Progenitor cell of endocrine pancreas (in vitro differentiated cells): ENCODE results near the gene ZNF740. TPM values are rescaled to one million over a fixed set of nuclear protein-coding genes. Genes with fewer than 3 reads are reported as not detected.

Source experiments
- DNase-seq: peaks from one replicate; pipeline ENCODE4 v3.0.0; 2021; ENCODE audit warnings: low spot score; ENCODE audit not compliant: unreplicated experiment
- H3K27ac Mint-ChIP-seq: 2 replicates; pipeline ENCODE4 v1.8.0; 2021; ENCODE audit warnings: mild to moderate bottlenecking, moderate library complexity, mixed read lengths
- H3K27me3 Mint-ChIP-seq: 2 replicates; pipeline ENCODE4 v1.8.0; 2021; ENCODE audit warnings: mixed read lengths
- H3K36me3 Mint-ChIP-seq: 2 replicates; pipeline ENCODE4 v1.8.0; 2022; ENCODE audit warnings: mixed read lengths; ENCODE audit not compliant: insufficient read depth
- H3K4me1 Mint-ChIP-seq: 2 replicates; pipeline ENCODE4 v1.8.0; 2021; ENCODE audit warnings: low read depth, mixed read lengths
- H3K4me3 Mint-ChIP-seq: 2 replicates; pipeline ENCODE4 v1.8.0; 2021; ENCODE audit warnings: low read depth, mild to moderate bottlenecking, moderate library complexity, mixed read lengths
- H3K9me3 Mint-ChIP-seq: 2 replicates; pipeline ENCODE4 v1.8.0; 2021; ENCODE audit warnings: low read depth, mixed read lengths
- total RNA-seq: library from RNA; stranded (reverse); gene quantifications from 2 replicates; pipeline ENCODE4 v1.2.1, GENCODE V29; 2021
- TF ChIP-seq, protein P1 (sequence below): fragments of 200-600 bp; sonication (generic); IDR thresholded peaks from one replicate; pipeline ENCODE4 v1.5.0; 2021; ENCODE audit warnings: antibody characterized with exemption, mild to moderate bottlenecking; ENCODE audit not compliant: unreplicated experiment

Gene ZNF740
- total RNA-seq, 1 donor from 2014 or later = 75.7 TPM

DNA sequence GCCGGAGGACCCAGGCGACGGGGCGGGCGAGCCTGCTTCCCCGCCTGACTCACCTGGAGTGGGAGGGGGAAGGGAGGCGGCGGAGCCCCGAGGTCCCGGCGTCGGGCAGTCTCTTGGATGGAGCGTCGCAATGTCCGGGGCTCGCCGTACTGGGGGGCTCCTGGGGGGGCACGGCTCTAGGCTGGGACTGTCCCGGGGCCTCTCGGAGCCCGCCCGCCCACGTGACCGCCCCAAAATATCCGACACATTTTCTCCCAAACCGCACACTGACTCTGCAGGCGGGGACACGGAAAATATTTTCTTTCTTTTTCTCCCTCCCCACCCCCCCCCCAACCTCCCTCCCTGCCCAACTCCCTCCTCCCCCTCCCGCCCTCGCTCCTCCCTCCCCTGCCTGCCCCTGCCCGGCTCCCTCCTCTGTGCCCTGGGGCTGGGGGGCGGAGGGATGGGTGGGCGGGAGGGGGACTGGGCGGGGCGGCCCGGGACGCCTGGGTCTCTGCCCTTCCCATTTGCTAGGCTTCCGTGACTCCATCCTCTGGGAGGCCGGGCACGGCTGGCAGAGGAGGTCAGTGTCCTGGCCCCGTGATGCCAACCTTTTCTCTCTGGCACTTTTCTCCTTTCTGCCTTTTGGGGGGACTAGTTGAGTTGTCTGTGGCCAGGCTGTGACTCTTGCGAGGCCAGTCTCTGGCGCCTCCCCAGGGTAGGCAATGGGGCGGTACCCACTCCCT, 51.6 kb downstream of the ZNF740 start, which contains the start of gene RARG:
TSS of gene RARG (minus strand) at position 289 of the 725 bp plus-strand sequence. CDS start 4,664 bp downstream, outside the sequence.
- Mint-ChIP-seq H3K4me1 (peaks cover 17% of the 10 kb centered on the region), H3K4me3 (peak within 1 kb of the TSS; percentile 66), H3K27ac (peak within 1 kb of the TSS; percentile 24), H3K9me3 (no peaks in the 10 kb centered on the region), H3K27me3 (peaks cover 66% of the 10 kb centered on the region), H3K36me3 (no peaks in the 10 kb centered on the region)
- no peak for DNase-seq
- TF ChIP-seq, protein P1, sequence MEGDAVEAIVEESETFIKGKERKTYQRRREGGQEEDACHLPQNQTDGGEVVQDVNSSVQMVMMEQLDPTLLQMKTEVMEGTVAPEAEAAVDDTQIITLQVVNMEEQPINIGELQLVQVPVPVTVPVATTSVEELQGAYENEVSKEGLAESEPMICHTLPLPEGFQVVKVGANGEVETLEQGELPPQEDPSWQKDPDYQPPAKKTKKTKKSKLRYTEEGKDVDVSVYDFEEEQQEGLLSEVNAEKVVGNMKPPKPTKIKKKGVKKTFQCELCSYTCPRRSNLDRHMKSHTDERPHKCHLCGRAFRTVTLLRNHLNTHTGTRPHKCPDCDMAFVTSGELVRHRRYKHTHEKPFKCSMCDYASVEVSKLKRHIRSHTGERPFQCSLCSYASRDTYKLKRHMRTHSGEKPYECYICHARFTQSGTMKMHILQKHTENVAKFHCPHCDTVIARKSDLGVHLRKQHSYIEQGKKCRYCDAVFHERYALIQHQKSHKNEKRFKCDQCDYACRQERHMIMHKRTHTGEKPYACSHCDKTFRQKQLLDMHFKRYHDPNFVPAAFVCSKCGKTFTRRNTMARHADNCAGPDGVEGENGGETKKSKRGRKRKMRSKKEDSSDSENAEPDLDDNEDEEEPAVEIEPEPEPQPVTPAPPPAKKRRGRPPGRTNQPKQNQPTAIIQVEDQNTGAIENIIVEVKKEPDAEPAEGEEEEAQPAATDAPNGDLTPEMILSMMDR = no peak

DNA sequence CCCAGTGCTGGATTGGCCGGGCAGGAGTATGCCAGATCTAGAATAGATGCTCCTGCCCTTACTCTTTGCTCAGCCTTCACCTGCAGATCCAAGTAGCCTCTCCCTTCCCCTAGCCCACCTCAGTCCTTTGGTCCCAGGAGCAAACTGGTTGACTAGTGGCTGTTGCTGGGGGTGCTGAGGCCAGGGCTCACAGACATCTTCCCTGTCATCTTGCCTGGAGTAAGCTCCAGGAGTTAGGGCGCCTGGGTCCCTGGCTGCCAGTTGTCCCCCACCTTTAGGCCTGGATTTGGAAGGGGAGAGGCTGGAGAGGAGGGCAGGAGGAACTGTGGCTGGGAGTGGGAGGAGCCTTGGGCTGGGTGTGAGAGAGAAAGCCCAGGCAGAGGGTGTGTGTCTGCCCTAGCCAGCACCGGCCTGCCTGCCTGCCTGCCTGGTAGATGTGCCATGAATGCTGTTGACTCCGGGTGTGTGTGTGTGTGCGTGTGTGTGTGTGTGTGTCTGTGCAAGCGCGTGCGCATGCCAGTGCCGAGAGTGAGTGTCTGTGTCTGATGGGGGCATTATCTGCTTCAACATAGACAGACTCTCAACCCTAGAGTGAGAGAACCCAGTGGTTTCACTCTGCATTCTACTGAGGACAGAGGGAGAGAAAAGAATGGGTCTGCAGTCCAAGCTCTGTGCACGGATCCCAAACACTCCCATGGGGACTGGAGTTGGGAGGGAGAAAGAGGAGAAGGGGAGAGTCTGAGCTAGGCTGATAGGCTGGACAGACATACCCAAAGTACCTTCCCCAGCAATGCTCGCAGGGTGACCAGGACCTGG, 52.3 kb downstream of the ZNF740 start:
- H3K27ac Mint-ChIP-seq = peak overlapping the region; percentile 24
- TF ChIP-seq, protein P1 = no peak
- H3K36me3 Mint-ChIP-seq = no peaks in the 10 kb centered on the region
- H3K9me3 Mint-ChIP-seq = no peaks in the 10 kb centered on the region
- H3K4me3 Mint-ChIP-seq = peak overlapping the region; percentile 66
- H3K27me3 Mint-ChIP-seq = peaks cover 68% of the 10 kb centered on the region
- no peak for DNase-seq
- peaks cover 17% of the 10 kb centered on the region for H3K4me1 Mint-ChIP-seq

DNA sequence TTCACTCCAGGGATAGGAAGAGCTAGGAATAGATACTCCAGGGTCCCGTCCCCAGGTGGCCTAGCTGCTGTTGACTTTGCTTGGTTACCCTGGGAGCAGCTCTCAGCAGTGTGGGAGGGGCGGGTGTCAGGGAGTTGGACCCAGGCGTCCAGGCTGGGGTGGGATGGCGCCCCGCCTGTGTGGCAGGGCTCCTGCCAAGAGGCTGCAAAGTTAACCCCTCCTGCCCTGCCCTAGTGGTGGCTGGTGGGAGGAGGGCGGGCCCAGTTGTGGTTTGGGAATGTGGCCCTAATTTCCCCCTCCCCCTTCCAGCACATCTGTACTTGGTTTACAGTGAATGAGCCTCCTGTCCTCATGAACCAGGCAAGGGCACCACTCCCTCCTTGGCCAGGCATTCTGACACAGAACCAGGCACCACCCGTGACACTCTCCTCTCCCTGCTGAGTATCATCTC, 53.2 kb downstream of the ZNF740 start:
- DNase-seq = no peak
- Mint-ChIP-seq H3K9me3 (no peaks in the 10 kb centered on the region), H3K4me1 (peaks cover 17% of the 10 kb centered on the region), H3K27ac (no peak overlapping the region), H3K36me3 (no peaks in the 10 kb centered on the region), H3K27me3 (peaks cover 64% of the 10 kb centered on the region), H3K4me3 (no peak overlapping the region)
- TF ChIP-seq, protein P1 = no peak

DNA sequence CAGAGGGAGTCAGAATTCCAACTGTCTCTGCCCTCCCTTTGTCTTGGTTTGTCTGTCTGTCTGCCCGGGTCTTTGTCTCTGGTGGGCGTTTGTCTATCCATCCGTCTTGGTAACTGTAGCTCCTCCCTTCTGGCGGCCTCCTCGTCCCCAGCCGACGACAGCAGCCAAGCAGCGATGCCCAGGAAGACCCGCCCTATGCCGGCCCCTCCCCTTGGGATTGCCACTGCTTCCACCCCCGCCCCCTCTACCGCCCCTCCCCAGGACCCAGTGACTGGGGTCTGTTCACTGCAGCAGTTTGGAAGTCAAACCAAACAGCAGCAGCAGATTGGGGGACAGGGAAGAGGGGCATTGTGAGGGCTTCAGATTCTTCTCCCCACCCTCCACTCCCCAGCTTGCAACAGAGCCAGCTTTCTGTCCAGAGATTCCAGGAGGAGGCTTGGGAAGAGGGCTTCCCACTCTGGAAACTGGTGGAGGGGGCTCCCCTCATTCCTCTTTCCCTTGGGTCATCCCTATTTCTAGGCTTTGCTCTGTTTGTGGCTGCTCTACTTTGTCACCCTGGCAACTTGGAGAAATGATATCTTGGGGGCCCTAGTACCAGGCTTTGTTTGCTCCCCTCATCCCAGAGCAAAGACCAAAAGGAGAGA, 53.9 kb downstream of the ZNF740 start:
- Mint-ChIP-seq H3K27ac (no peak overlapping the region), H3K27me3 (peaks cover 59% of the 10 kb centered on the region), H3K4me3 (no peak overlapping the region), H3K36me3 (no peaks in the 10 kb centered on the region), H3K9me3 (no peaks in the 10 kb centered on the region), H3K4me1 (peaks cover 17% of the 10 kb centered on the region)
- no peak for DNase-seq
- TF ChIP-seq, protein P1 = no peak

DNA sequence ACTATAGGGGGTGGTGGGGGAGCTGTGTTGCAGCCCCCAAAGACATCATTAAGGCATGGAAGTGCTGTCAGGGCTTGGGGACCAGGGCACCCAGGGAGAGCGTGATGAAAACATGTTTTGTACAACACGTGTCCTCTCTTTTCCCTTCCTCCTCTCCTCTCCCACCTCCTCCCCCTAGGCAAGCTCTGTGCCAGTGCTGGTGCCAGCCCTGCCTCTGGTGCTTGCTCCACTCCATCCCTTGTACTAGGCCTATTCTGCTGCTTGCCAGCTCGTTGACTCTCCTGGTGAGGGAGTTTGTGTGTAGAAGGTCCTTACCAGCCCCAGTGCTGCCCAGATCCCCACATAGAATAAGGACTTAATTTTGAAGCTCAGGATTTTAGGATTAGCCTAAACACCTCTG, 54.6 kb downstream of the ZNF740 start:
- DNase-seq = no peak
- H3K27ac Mint-ChIP-seq = no peak overlapping the region
- no peaks in the 10 kb centered on the region for H3K9me3 Mint-ChIP-seq
- TF ChIP-seq, protein P1 = no peak
- H3K36me3 Mint-ChIP-seq = no peaks in the 10 kb centered on the region
- H3K27me3 Mint-ChIP-seq = peaks cover 56% of the 10 kb centered on the region
- H3K4me1 Mint-ChIP-seq = peaks cover 14% of the 10 kb centered on the region
- H3K4me3 Mint-ChIP-seq = no peak overlapping the region
